IPS-11a (cell line): ENCODE results near the gene GPX4.
"Not testable (repeated sequence)": the region's sequence is repeated elsewhere in the genome, so short reads cannot be mapped to it uniquely, and the experiment has no call there.

Experiments
- H3K4me3 ChIP-seq: one replicate; pipeline ENCODE4 v1.5.1; 2013; ENCODE audit warnings: low read depth, low read length, control low read depth

GPX4 gene

GRCh38 chr19:1113030-1113985 is 9.5 kb downstream of the GPX4 start:
- H3K4me3 ChIP-seq = no peak overlapping the region

GRCh38 chr19:1113986-1114483 is 10.2 kb downstream of the GPX4 start:
- no peak overlapping the region for H3K4me3 ChIP-seq

- H3K4me3 ChIP-seq = not testable (repeated sequence)
Measured at GRCh38 chr19:1114728-1115127, 10.9 kb downstream of the GPX4 start.

- H3K4me3 ChIP-seq = no peak overlapping the region
Measured at GRCh38 chr19:1115646-1116420, 12.0 kb downstream of the GPX4 start.

GRCh38 chr19:1116726-1117581 is 13.2 kb downstream of the GPX4 start:
- H3K4me3 ChIP-seq = no peak overlapping the region

GRCh38 chr19:1117654-1118053 is 13.9 kb downstream of the GPX4 start:
- no peak overlapping the region for H3K4me3 ChIP-seq

- no peak overlapping the region for H3K4me3 ChIP-seq
Measured at GRCh38 chr19:1118999-1119398, 15.2 kb downstream of the GPX4 start.

GRCh38 chr19:1119475-1120217 is 15.9 kb downstream of the GPX4 start:
- no peak overlapping the region for H3K4me3 ChIP-seq

- no peak overlapping the region for H3K4me3 ChIP-seq
Measured at GRCh38 chr19:1121395-1121794, 17.6 kb downstream of the GPX4 start.

- no peak overlapping the region for H3K4me3 ChIP-seq
Measured at GRCh38 chr19:1122021-1122971, 18.5 kb downstream of the GPX4 start.

- H3K4me3 ChIP-seq = no peak overlapping the region
Measured at GRCh38 chr19:1122972-1123363, 19.2 kb downstream of the GPX4 start.

GRCh38 chr19:1123381-1123780 is 19.6 kb downstream of the GPX4 start:
- no peak overlapping the region for H3K4me3 ChIP-seq

GRCh38 chr19:1123885-1124677 is 20.3 kb downstream of the GPX4 start:
- no peak overlapping the region for H3K4me3 ChIP-seq

GRCh38 chr19:1125601-1126467 is 22.0 kb downstream of the GPX4 start:
- no peak overlapping the region for H3K4me3 ChIP-seq

- no peak overlapping the region for H3K4me3 ChIP-seq
Measured at GRCh38 chr19:1126984-1127760, 23.4 kb downstream of the GPX4 start.

GRCh38 chr19:1128106-1128505 is 24.3 kb downstream of the GPX4 start:
- no peak overlapping the region for H3K4me3 ChIP-seq

GRCh38 chr19:1129084-1129483 is 25.3 kb downstream of the GPX4 start:
- not testable (repeated sequence) for H3K4me3 ChIP-seq
